Kidney epithelial cell (primary cell): Measurements from ENCODE around the gene DPP9. TPM values are rescaled to one million over a fixed set of nuclear protein-coding genes. Genes with fewer than 3 reads are reported as not detected.
"Not testable (repeated sequence)": the region's sequence is repeated elsewhere in the genome, so short reads cannot be mapped to it uniquely, and the experiment has no call there.

Experiments
- DNase-seq: peaks from one replicate; pipeline ENCODE4 v3.0.0-alpha.2; 2010; ENCODE audit warnings: low read depth
- H3K27me3 ChIP-seq: 2 replicates; pipeline ENCODE4 v1.6.0; 2011; ENCODE audit warnings: low read length; ENCODE audit not compliant: control insufficient read depth, insufficient read depth
- H3K36me3 ChIP-seq: 2 replicates; pipeline ENCODE4 v1.5.1; 2011; ENCODE audit warnings: low read length; ENCODE audit not compliant: control insufficient read depth, insufficient read depth
- H3K4me3 ChIP-seq: 2 replicates; pipeline ENCODE4 v1.5.1; 2011; ENCODE audit warnings: low read depth, mild to moderate bottlenecking, control low read depth, low read length
- total RNA-seq: library from RNA; depleted of rRNA; stranded (reverse); fragments of >200 nt; gene quantifications from 2 replicates; pipeline ENCODE4 v1.2.3, GENCODE V29; 2015
- TF ChIP-seq, protein P1 (sequence below): IDR thresholded peaks from 2 replicates; pipeline ENCODE4 v1.5.1; 2011; ENCODE audit warnings: mild to moderate bottlenecking, moderate library complexity, low read length, control low read depth, inconsistent platforms; ENCODE audit not compliant: insufficient read depth, poor library complexity, severe bottlenecking

Gene DPP9
- total RNA-seq, 1 donor from 2014 or later: 67.8 TPM

DNA sequence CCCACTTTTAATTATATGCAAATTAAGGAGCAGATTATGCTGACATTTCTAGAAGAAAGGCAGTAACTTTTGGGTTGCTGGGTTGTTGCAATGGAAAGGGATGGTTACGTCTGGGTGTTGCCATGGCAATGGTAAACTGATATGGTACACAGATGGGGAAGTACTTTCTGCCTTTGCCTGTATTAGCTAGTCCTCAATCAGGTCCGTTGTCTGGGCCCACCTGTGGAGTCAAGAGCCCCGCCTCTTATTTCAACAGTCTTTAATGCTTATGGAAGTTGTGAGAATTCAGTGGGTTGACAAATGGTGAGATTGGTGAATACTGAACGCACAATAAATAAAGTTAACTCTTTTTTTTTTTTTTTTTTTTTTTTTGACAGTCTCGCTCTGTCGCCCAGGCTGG is 30.6 kb upstream of the DPP9 start:
- Histone ChIP-seq H3K27me3 (peaks cover 12% of the 10 kb centered on the region), H3K4me3 (no peak overlapping the region), H3K36me3 (no peaks in the 10 kb centered on the region)
- no peak for DNase-seq
- TF ChIP-seq, protein P1, sequence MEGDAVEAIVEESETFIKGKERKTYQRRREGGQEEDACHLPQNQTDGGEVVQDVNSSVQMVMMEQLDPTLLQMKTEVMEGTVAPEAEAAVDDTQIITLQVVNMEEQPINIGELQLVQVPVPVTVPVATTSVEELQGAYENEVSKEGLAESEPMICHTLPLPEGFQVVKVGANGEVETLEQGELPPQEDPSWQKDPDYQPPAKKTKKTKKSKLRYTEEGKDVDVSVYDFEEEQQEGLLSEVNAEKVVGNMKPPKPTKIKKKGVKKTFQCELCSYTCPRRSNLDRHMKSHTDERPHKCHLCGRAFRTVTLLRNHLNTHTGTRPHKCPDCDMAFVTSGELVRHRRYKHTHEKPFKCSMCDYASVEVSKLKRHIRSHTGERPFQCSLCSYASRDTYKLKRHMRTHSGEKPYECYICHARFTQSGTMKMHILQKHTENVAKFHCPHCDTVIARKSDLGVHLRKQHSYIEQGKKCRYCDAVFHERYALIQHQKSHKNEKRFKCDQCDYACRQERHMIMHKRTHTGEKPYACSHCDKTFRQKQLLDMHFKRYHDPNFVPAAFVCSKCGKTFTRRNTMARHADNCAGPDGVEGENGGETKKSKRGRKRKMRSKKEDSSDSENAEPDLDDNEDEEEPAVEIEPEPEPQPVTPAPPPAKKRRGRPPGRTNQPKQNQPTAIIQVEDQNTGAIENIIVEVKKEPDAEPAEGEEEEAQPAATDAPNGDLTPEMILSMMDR: no peak

DNA sequence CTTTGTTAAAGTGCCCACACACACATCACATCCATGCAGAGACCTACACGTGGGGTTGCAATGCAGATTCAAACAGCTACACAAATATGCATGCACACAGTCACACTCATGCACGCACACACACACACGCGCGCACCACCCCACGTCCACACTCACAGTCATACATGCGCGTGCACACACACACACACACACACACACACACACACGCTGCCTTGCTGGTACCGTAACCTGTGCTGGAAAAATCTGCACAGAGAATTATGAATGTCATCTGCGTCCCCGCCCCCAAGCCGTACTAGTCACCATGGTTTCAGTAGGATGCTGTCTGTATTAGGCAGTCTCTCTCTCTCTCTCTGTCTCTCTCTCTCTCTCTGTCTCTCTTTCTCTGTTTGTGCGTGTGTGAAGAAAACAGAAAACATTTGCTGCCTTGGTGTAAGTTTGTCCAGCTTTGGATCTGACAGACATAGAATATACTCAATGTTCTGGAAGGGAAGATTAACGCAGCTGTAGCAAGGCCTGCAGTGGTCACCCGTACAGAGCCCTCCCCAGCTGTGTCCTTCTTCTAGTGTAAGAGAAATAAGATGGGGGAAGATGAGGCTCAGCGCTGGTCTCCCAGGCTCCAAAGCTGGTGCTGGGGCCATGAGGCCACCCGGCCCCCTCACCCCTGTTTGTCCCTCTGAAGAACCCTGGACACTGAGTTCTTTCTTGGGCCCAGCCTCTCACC is 26.4 kb upstream of the DPP9 start:
- no peak overlapping the region for H3K4me3 ChIP-seq
- DNase-seq: no peak
- TF ChIP-seq, protein P1: no peak
- no peaks in the 10 kb centered on the region for H3K36me3 ChIP-seq
- peaks cover 14% of the 10 kb centered on the region for H3K27me3 ChIP-seq

DNA sequence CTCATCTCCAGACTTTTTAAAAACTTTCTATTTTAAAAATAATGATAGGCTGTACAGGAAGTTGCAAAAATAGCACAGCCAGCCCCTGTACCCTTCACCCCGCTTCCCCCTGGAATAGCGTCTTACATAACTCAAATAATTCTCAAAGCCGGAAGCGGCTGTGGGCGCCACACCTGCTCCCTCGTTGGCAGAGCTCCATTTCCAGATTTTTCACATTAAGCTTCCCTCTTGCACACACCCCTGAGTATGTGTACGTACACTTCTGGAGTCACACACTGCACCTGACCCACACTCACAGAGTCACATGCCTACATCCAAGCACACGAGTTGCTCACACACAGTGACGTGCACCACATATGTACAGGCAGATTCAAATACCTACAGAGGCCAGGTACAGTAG is 24.9 kb upstream of the DPP9 start:
- DNase-seq: no peak
- TF ChIP-seq, protein P1: no peak
- Histone ChIP-seq H3K27me3 (peaks cover 14% of the 10 kb centered on the region), H3K4me3 (no peak overlapping the region), H3K36me3 (no peaks in the 10 kb centered on the region)

DNA sequence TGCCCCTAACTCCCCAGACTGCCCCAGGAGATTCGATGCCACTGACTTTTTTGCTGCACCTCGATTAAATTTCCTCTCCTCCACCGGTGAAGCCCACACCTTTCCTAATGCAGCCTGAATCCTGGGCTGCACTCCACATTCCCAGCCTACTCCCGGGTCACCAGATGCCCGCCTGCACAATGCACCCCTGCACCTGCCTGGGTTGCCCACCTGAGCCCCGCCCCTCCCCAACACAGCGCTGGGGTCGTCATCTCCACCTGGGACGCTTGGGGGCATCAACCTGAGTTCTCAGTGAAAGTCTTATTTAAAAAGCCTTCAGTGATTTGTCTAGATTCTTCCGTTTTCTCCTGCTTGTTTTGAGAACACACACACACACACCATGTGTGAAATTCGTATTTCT is 24.5 kb upstream of the DPP9 start:
- no peaks in the 10 kb centered on the region for H3K36me3 ChIP-seq
- no peak overlapping the region for H3K4me3 ChIP-seq
- H3K27me3 ChIP-seq: peaks cover 14% of the 10 kb centered on the region
- TF ChIP-seq, protein P1: no peak
- DNase-seq: no peak

DNA sequence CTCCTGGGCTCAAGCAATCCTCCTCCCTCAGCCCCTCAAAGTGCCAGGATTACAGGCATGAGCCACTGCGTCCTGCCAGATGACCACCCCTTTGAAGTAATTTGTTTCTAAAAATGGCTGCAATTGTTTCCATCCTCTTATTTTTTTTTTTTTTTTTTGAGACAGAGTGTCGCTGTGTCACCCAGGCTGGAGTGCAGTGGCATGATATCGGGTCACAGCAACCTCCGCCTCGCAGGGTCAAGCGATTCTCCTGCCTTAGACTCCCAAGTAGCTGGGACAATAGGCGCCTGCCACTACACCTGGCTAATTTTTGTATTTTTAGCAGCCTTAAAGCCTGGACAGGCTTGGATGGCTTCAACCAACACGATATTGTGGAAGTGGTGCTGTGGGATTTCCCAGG is 22.3 kb upstream of the DPP9 start:
- no peaks in the 10 kb centered on the region for H3K36me3 ChIP-seq
- H3K27me3 ChIP-seq: peaks cover 15% of the 10 kb centered on the region
- H3K4me3 ChIP-seq: no peak overlapping the region
- TF ChIP-seq, protein P1: no peak
- no peak for DNase-seq

DNA sequence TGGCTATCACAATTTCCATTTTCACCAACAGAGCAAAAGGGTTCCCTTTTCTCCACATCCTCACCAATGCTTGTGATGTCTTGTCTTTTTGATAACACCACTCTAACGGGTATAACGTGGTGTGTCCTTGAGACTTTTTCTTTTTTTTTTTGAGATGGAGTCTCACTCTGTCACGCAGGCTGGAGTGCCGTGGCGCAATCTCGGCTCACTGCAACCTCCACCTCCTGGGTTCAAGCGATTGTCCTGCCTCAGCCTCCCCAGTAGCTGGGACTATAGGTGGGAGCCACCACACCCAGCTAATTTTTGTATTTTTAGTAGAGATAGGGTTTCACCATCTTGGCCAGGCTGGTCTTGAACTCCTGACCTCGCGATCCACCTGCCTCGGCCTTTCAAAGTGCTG is 21.5 kb upstream of the DPP9 start:
- not testable (repeated sequence) for DNase-seq, H3K36me3 ChIP-seq

More for the DNA sequence above, 21.5 kb upstream of the DPP9 start:
- peaks cover 15% of the 10 kb centered on the region for H3K27me3 ChIP-seq
- H3K4me3 ChIP-seq: not testable (repeated sequence)
